Measurements from ENCODE around the gene NEU4. TPM values are rescaled to one million over a fixed set of nuclear protein-coding genes. Genes with fewer than 3 reads are reported as not detected.

Gene NEU4
- total and polyA plus RNA-seq, 2 of the 4 experiments (the other 2 are of a cell fraction), result not detected

- peaks cover 5% of the 10 kb centered on the region for H4K20me1 ChIP-seq (ENCODE audit: insufficient read depth, low read length)
- no peaks in the 10 kb centered on the region; the same call in 1 of the 2 replicates for H3K4me1 ChIP-seq (ENCODE audit: control insufficient read depth, insufficient read depth, low read length)
- dilution Hi-C loops (cut with HindIII; ENCODE audit: low sequenced_read_pairs, unreplicated experiment) (no loop called here), in situ Hi-C loops (cut with MboI; ENCODE audit: low sequenced_read_pairs) (no loop called here), intact Hi-C loops (cut with micrococcal nuclease) (no loop called here)
- H3K36me3 ChIP-seq (ENCODE audit: control insufficient read depth, insufficient read depth, low read length), result no peaks in the 10 kb centered on the region
- H4K8ac ChIP-seq (ENCODE audit: low read depth in 2 of 2, low read length in 2 of 2), result no peak overlapping the region
- no peak overlapping the region for H4K91ac ChIP-seq (ENCODE audit: insufficient read depth, low read depth, low read length)
- peak overlapping the region; percentile 61 for H2BK5ac ChIP-seq (ENCODE audit: low read depth, low read length, poor library complexity, severe bottlenecking)
- TF ChIP-seq CEBPB (IDR thresholded peaks at IDR 0.05; ENCODE audit: low read depth, low read length) (no peak), CHD1 (IDR thresholded peaks at IDR 0.05; ENCODE audit: low read depth, low read length) (no peak), NFE2L2 (IDR thresholded peaks at IDR 0.05; ENCODE audit: low read depth, low read length) (no peak), RCOR1 (IDR thresholded peaks at IDR 0.05; ENCODE audit: insufficient replicate concordance, low read length) (no peak), FOS (IDR thresholded peaks at IDR 0.05; ENCODE audit: low read depth, low read length) (no peak), BHLHE40 (IDR thresholded peaks at IDR 0.05; ENCODE audit: low read depth, low read length) (no peak)
- no peak overlapping the region for H3K27ac ChIP-seq (ENCODE audit: insufficient read depth, low read length)
- H4K5ac ChIP-seq (ENCODE audit: low read depth, low read length), result no peak overlapping the region
- H2AK9ac ChIP-seq (replicated peaks; ENCODE audit: low read depth, low read length, poor library complexity), result no peak overlapping the region
- no peak overlapping the region for H2BK120ac ChIP-seq (ENCODE audit: low read depth, low read length)
- no peaks in the 10 kb centered on the region for H3K9me3 ChIP-seq (ENCODE audit: control insufficient read depth, insufficient read depth, low read length)
- 88 to 100% methylated on average over 1 of the region's 1 CpG for WGBS, 2 experiments (ENCODE audit: extremely low coverage in 2 of 2, insufficient read length in 1 of 2)
- no TSS peak for BruUV-seq (replicated peaks)
- no peak overlapping the region for H2BK20ac ChIP-seq (ENCODE audit: low read depth, low read length)
- no peak overlapping the region for H3K18ac ChIP-seq (ENCODE audit: low read depth, low read length)
- no peak overlapping the region for H2AFZ ChIP-seq (replicated peaks; ENCODE audit: low read length, poor library complexity)
- H3K9ac ChIP-seq (ENCODE audit: low read depth, low read length), result no peak overlapping the region
- peaks cover 19% of the 10 kb centered on the region for H3K9me1 ChIP-seq (ENCODE audit: insufficient read depth, low read length)
- H3K27me3 ChIP-seq (ENCODE audit: control insufficient read depth, insufficient read depth, low read length), result peaks cover 11% of the 10 kb centered on the region
- no peak overlapping the region for H3K56ac ChIP-seq (ENCODE audit: extremely low read depth, insufficient read depth, low read length)
- no peak overlapping the region for H3K4me3 ChIP-seq (ENCODE audit: insufficient read depth, low read depth, low read length)
- no peak overlapping the region for H3K4me2 ChIP-seq (ENCODE audit: low read depth, low read length)
- no peaks in the 10 kb centered on the region for H3K79me1 ChIP-seq (ENCODE audit: low read depth in 1 of 2, low read length in 2 of 2)
- no peak overlapping the region for H2BK15ac ChIP-seq (ENCODE audit: low read depth, low read length)
- no peak overlapping the region for H2AK5ac ChIP-seq (ENCODE audit: low read depth, low read length)
- no peak overlapping the region for H3K4ac ChIP-seq (ENCODE audit: low read depth, low read length)
- DNase-seq (no peak), ATAC-seq (ENCODE audit: low read depth) (no peak)
- H3K14ac ChIP-seq (replicated peaks; ENCODE audit: low read depth, low read length), result no peak overlapping the region
- CTCF ChIA-PET, result no interaction called here
- POLR2A ChIA-PET (ENCODE audit: unreplicated experiment), result no interaction called here
- no peak overlapping the region for H3K23ac ChIP-seq (ENCODE audit: low read depth, low read length)
Observed at GRCh38 chr2:241861264-241861663, 52.3 kb downstream of the NEU4 start.
